ENCODE measurements around the gene CLCNKB. TPM values are rescaled to one million over a fixed set of nuclear protein-coding genes. Genes with fewer than 3 reads are reported as not detected.

CLCNKB gene
- total RNA-seq, 1 donor from 2014 or later, result 0.97 TPM

DNA sequence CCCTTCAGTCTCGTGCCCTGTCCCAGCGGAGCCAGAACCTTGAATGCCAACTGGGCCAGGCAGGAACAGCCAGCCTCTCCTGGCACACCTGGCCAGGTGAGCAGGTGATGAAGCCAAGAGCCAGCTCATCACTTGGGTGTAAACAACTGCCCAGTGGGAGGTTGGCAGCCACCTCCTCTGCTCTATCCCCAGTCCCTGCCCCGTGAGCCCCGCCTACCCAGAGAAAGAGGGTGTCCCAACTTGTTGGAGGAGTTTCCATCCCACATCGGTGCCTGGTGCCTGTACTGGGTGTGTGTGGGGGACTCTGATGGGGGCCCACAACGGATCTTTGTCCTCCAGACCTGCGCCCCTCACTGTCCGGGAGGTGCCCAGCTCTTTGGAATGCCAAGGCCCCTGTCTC, 47.7 kb downstream of the CLCNKB start:
- Histone ChIP-seq H3K27ac (no peak overlapping the region), H4K20me1 (ENCODE audit: low read depth) (no peaks in the 10 kb centered on the region), H3K79me2 (ENCODE audit: low read depth) (no peaks in the 10 kb centered on the region), H3K9me3 (ENCODE audit: low read depth) (no peaks in the 10 kb centered on the region), H3K9ac (no peak overlapping the region), H3K4me3 (no peak overlapping the region), H3K36me3 (no peaks in the 10 kb centered on the region), H3K4me2 (no peak overlapping the region), H3K27me3 (no peaks in the 10 kb centered on the region), H3F3A (ENCODE audit: low read depth) (peaks cover 11% of the 10 kb centered on the region), H2AFZ (replicated peaks) (no peak overlapping the region), H3K4me1 (peaks cover 17% of the 10 kb centered on the region)
- no peak for DNase-seq (ENCODE audit: low spot score)
- TF ChIP-seq EZH2phosphoT487 (IDR thresholded peaks at IDR 0.05) (no peak), EZH2 (IDR thresholded peaks at IDR 0.05) (no peak)
- TF ChIP-seq, protein P1, sequence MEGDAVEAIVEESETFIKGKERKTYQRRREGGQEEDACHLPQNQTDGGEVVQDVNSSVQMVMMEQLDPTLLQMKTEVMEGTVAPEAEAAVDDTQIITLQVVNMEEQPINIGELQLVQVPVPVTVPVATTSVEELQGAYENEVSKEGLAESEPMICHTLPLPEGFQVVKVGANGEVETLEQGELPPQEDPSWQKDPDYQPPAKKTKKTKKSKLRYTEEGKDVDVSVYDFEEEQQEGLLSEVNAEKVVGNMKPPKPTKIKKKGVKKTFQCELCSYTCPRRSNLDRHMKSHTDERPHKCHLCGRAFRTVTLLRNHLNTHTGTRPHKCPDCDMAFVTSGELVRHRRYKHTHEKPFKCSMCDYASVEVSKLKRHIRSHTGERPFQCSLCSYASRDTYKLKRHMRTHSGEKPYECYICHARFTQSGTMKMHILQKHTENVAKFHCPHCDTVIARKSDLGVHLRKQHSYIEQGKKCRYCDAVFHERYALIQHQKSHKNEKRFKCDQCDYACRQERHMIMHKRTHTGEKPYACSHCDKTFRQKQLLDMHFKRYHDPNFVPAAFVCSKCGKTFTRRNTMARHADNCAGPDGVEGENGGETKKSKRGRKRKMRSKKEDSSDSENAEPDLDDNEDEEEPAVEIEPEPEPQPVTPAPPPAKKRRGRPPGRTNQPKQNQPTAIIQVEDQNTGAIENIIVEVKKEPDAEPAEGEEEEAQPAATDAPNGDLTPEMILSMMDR (IDR thresholded peaks at IDR 0.05), result no peak
- no peaks in the 10 kb centered on the region for H3K9me3 Mint-ChIP-seq
- H3K4me1 Mint-ChIP-seq, result peaks cover 36% of the 10 kb centered on the region
- H3K27ac Mint-ChIP-seq, result no peak overlapping the region
- peaks cover 20% of the 10 kb centered on the region for H3K27me3 Mint-ChIP-seq (ENCODE audit: insufficient read depth, low read depth)
- H3K36me3 Mint-ChIP-seq, result no peaks in the 10 kb centered on the region
- H3K4me3 Mint-ChIP-seq, result no peak overlapping the region

DNA sequence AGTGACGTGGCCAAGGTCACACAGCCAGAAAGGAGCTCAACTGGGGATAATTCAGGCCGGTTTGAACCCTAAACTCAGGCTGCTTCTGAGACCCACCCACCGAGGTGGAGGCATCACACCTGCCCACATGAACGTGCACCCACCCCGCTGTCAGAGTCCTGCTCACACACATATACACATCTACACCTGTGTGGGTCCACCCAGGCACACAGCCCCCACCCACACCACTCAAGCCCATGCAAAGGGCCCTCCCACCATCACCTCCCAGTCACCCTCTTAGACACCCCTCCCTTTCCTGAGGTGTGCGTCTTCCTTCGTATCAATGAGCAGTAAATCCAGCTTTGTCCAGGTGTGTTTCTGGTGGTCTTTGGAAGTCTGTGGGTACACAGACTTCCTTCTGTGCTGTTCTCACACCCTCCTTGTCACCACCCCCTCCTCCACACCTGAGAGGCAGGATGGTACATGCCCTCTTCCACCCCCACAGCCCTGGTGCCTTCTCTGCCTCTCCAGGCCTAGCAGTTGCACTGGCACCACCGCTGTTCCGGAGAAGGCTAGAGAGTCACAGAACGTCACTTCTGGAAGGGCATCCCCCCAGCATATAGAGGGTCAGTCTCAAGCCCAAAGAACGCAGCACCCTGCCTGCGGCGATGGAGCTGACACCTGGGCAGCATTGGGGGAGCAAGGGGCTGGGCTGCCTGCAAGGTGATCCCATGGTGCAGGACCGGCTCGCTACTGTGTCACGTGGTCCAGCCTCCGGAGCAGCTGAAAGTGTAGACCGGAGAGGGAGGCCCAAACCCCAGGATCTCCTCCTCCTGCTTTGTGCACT, 48.7 kb downstream of the CLCNKB start:
- peaks cover 19% of the 10 kb centered on the region for H3K4me1 ChIP-seq
- H3K27me3 ChIP-seq, result peaks cover 4% of the 10 kb centered on the region
- H3K9me3 ChIP-seq (ENCODE audit: low read depth), result no peaks in the 10 kb centered on the region
- no peaks in the 10 kb centered on the region for H4K20me1 ChIP-seq (ENCODE audit: low read depth)
- no peaks in the 10 kb centered on the region for H3K36me3 Mint-ChIP-seq
- peaks cover 11% of the 10 kb centered on the region for H3F3A ChIP-seq (ENCODE audit: low read depth)
- no peak overlapping the region for H2AFZ ChIP-seq (replicated peaks)
- H3K4me3 ChIP-seq, result no peak overlapping the region
- no peaks in the 10 kb centered on the region for H3K79me2 ChIP-seq (ENCODE audit: low read depth)
- H3K4me3 Mint-ChIP-seq, result peak overlapping the region; percentile 57
- peak overlapping the region; percentile 42 for H3K27ac Mint-ChIP-seq
- no peak overlapping the region for H3K27ac ChIP-seq
- H3K9ac ChIP-seq, result no peak overlapping the region
- H3K36me3 ChIP-seq, result no peaks in the 10 kb centered on the region
- no peaks in the 10 kb centered on the region for H3K9me3 Mint-ChIP-seq
- peaks cover 20% of the 10 kb centered on the region for H3K27me3 Mint-ChIP-seq (ENCODE audit: insufficient read depth, low read depth)
- H3K4me2 ChIP-seq, result no peak overlapping the region
- H3K4me1 Mint-ChIP-seq, result peaks cover 44% of the 10 kb centered on the region
- DNase-seq (ENCODE audit: low spot score), result no peak
- no peak for TF ChIP-seq EZH2 (IDR thresholded peaks at IDR 0.05)
- TF ChIP-seq EZH2phosphoT487 (IDR thresholded peaks at IDR 0.05), result no peak
- TF ChIP-seq, protein P1 (IDR thresholded peaks at IDR 0.05), result no peak

- H3F3A ChIP-seq (ENCODE audit: low read depth), result peaks cover 11% of the 10 kb centered on the region
- H3K4me3 Mint-ChIP-seq, result peak overlapping the region; percentile 46
These were observed 49.4 kb downstream of the CLCNKB start for GRCh38 chr1:16092923-16093511.

More at GRCh38 chr1:16092923-16093511, 49.4 kb downstream of the CLCNKB start:
- peak overlapping the region; percentile 12 for H3K27ac Mint-ChIP-seq
- no peak overlapping the region for H3K27ac ChIP-seq
- H3K36me3 ChIP-seq, result no peaks in the 10 kb centered on the region
- H3K4me1 ChIP-seq, result peaks cover 17% of the 10 kb centered on the region
- no peak overlapping the region for H3K9ac ChIP-seq
- H3K9me3 Mint-ChIP-seq, result no peaks in the 10 kb centered on the region
- no peak overlapping the region for H3K4me3 ChIP-seq
- no peaks in the 10 kb centered on the region for H3K79me2 ChIP-seq (ENCODE audit: low read depth)
- TF ChIP-seq, protein P1 (IDR thresholded peaks at IDR 0.05), result no peak
- no peak overlapping the region for H2AFZ ChIP-seq (replicated peaks)
- DNase-seq (ENCODE audit: low spot score), result no peak
- H3K27me3 ChIP-seq, result peaks cover 4% of the 10 kb centered on the region
- H3K27me3 Mint-ChIP-seq (ENCODE audit: insufficient read depth, low read depth), result peaks cover 20% of the 10 kb centered on the region
- no peak overlapping the region for H3K4me2 ChIP-seq
- H4K20me1 ChIP-seq (ENCODE audit: low read depth), result no peaks in the 10 kb centered on the region
- no peaks in the 10 kb centered on the region for H3K9me3 ChIP-seq (ENCODE audit: low read depth)
- H3K4me1 Mint-ChIP-seq, result peaks cover 43% of the 10 kb centered on the region
- no peaks in the 10 kb centered on the region for H3K36me3 Mint-ChIP-seq
